H9 (cell line): ENCODE measurements around the gene MTG1. TPM values are rescaled to one million over a fixed set of nuclear protein-coding genes. Genes with fewer than 3 reads are reported as not detected.
A peak's percentile ranks its signal among the peaks of the same experiment; 100 is the strongest.

Source experiments
- DNase-seq: peaks from one replicate; pipeline ENCODE4 v3.0.0-alpha.2; 2017
- H2AFZ ChIP-seq: one replicate; pipeline ENCODE4 v1.6.1; 2013; ENCODE audit warnings: mild to moderate bottlenecking, low read length, control low read depth, moderate library complexity
- H2AK5ac ChIP-seq: 2 replicates; pipeline ENCODE4 v1.6.1; 2013; ENCODE audit warnings: low read length, control low read depth, mixed read lengths; ENCODE audit not compliant: insufficient read length
- H2BK120ac ChIP-seq: one replicate; pipeline ENCODE4 v1.6.1; 2013; ENCODE audit warnings: low read depth, mild to moderate bottlenecking, low read length, control low read depth, inconsistent platforms; ENCODE audit not compliant: poor library complexity, severe bottlenecking
- H2BK12ac ChIP-seq: 2 replicates; pipeline ENCODE4 v1.6.1; 2013; ENCODE audit warnings: low read length, control low read depth, mixed read lengths, low read depth; ENCODE audit not compliant: insufficient read length
- H2BK15ac ChIP-seq: 2 replicates; pipeline ENCODE4 v1.6.1; 2013; ENCODE audit warnings: low read depth, low read length, control low read depth
- H2BK20ac ChIP-seq: one replicate; pipeline ENCODE4 v1.6.1; 2013; ENCODE audit warnings: low read depth, mild to moderate bottlenecking, low read length, control low read depth, inconsistent platforms; ENCODE audit not compliant: poor library complexity, severe bottlenecking
- H2BK5ac ChIP-seq: 2 replicates; pipeline ENCODE4 v1.6.1; 2013; ENCODE audit warnings: low read length, control low read depth, mixed read lengths; ENCODE audit not compliant: insufficient read length
- H3K14ac ChIP-seq: 2 replicates; pipeline ENCODE4 v1.6.1; 2013; ENCODE audit warnings: low read length, control low read depth; ENCODE audit not compliant: insufficient read depth
- H3K18ac ChIP-seq: 2 replicates; pipeline ENCODE4 v1.6.1; 2013; ENCODE audit warnings: low read depth, mild to moderate bottlenecking, mixed read lengths, low read length, control low read depth; ENCODE audit not compliant: insufficient read length
- H3K23ac ChIP-seq: 2 replicates; pipeline ENCODE4 v1.6.1; 2013; ENCODE audit warnings: low read length, control low read depth, mixed read lengths, low read depth; ENCODE audit not compliant: insufficient read length
- H3K23me2 ChIP-seq: 2 replicates; pipeline ENCODE4 v1.6.1; 2013; ENCODE audit warnings: low read depth, mild to moderate bottlenecking, mixed read lengths, low read length, control low read depth; ENCODE audit not compliant: insufficient read length, poor library complexity, severe bottlenecking
- H3K27ac ChIP-seq: 2 replicates; pipeline ENCODE4 v1.5.1; 2013; ENCODE audit warnings: low read length, control low read depth, mixed read lengths, low read depth; ENCODE audit not compliant: insufficient read length
- H3K27me3 ChIP-seq: 2 replicates; pipeline ENCODE4 v1.6.1; 2013; ENCODE audit warnings: low read length, control low read depth, inconsistent platforms; ENCODE audit not compliant: insufficient read depth
- H3K4ac ChIP-seq: 2 replicates; pipeline ENCODE4 v1.6.1; 2013; ENCODE audit warnings: low read depth, mild to moderate bottlenecking, control low read depth, inconsistent platforms, low read length, moderate library complexity
- H3K4me1 ChIP-seq: 2 replicates; pipeline ENCODE4 v1.6.1; 2013; ENCODE audit warnings: low read length, control low read depth, inconsistent platforms; ENCODE audit not compliant: insufficient read depth
- H3K4me2 ChIP-seq: 2 replicates; pipeline ENCODE4 v1.6.1; 2013; ENCODE audit warnings: low read length, control low read depth, mixed read lengths; ENCODE audit not compliant: insufficient read length, insufficient read depth
- H3K56ac ChIP-seq: 2 replicates; pipeline ENCODE4 v1.6.1; 2013; ENCODE audit warnings: low read depth, mild to moderate bottlenecking, mixed read lengths, low read length, control low read depth; ENCODE audit not compliant: insufficient read length
- H3K79me1 ChIP-seq: 2 replicates; pipeline ENCODE4 v1.6.1; 2013; ENCODE audit warnings: low read depth, mild to moderate bottlenecking, moderate library complexity, low read length, control low read depth, inconsistent platforms; ENCODE audit not compliant: insufficient read depth, poor library complexity, severe bottlenecking
- H3K79me2 ChIP-seq: 2 replicates; pipeline ENCODE4 v1.6.1; 2013; ENCODE audit warnings: low read length, control low read depth, inconsistent platforms; ENCODE audit not compliant: insufficient read depth
- H3K9ac ChIP-seq: 2 replicates; pipeline ENCODE4 v1.6.1; 2013; ENCODE audit warnings: low read length, control low read depth, mixed read lengths; ENCODE audit not compliant: insufficient read length; ENCODE audit errors: extremely low read depth
- H3K9me3 ChIP-seq: one replicate; pipeline ENCODE4 v1.6.1; 2013; ENCODE audit warnings: low read depth, low read length, inconsistent platforms; ENCODE audit not compliant: control insufficient read depth
- H3T11ph ChIP-seq: one replicate; pipeline ENCODE4 v1.6.1; 2013; ENCODE audit warnings: mild to moderate bottlenecking, low read length, control low read depth, inconsistent platforms
- H4K20me1 ChIP-seq: one replicate; pipeline ENCODE4 v1.6.1; 2013; ENCODE audit not compliant: control insufficient read depth, insufficient read length, insufficient read depth
- H4K5ac ChIP-seq: 2 replicates; pipeline ENCODE4 v1.6.1; 2013; ENCODE audit warnings: low read depth, mild to moderate bottlenecking, mixed read lengths, low read length, control low read depth; ENCODE audit not compliant: insufficient read length
- H4K8ac ChIP-seq: replicated peaks from 2 replicates; pipeline ENCODE4 v1.6.1; 2013; ENCODE audit warnings: low read length, control low read depth, mixed read lengths, low read depth; ENCODE audit not compliant: insufficient read length
- H4K91ac ChIP-seq: 2 replicates; pipeline ENCODE4 v1.6.1; 2013; ENCODE audit warnings: low read depth, mild to moderate bottlenecking, moderate library complexity, mixed read lengths, low read length, control low read depth; ENCODE audit not compliant: insufficient read length
- H3K27ac Mint-ChIP-seq, 3 experiments: 2 replicates in 2 of 3; 3 replicates in 1 of 3; pipeline ENCODE4 v1.8.0; 2020 to 2021; ENCODE audit warnings: mixed read lengths in 3 of 3, mild to moderate bottlenecking in 1 of 3, moderate library complexity in 1 of 3
- H3K27me3 Mint-ChIP-seq: 2 replicates; pipeline ENCODE4 v1.8.0; 2021; ENCODE audit warnings: low read depth, mild to moderate bottlenecking, moderate library complexity, mixed read lengths
- H3K36me3 Mint-ChIP-seq, 3 experiments: 2 replicates in 2 of 3; 3 replicates in 1 of 3; pipeline ENCODE4 v1.8.0; 2020 to 2021; ENCODE audit warnings: low read depth in 3 of 3, mixed read lengths in 3 of 3; ENCODE audit not compliant: insufficient read depth in 1 of 3
- H3K4me1 Mint-ChIP-seq, 2 experiments: 2 replicates each; pipeline ENCODE4 v1.8.0; 2020; ENCODE audit warnings: mixed read lengths in 2 of 2
- H3K4me3 Mint-ChIP-seq, 2 experiments: 2 replicates in 1 of 2; 3 replicates in 1 of 2; pipeline ENCODE4 v1.8.0; 2020 to 2021; ENCODE audit warnings: mild to moderate bottlenecking in 2 of 2, mixed read lengths in 2 of 2, moderate library complexity in 1 of 2
- H3K9me3 Mint-ChIP-seq, 2 experiments: 2 replicates in 1 of 2; 3 replicates in 1 of 2; pipeline ENCODE4 v1.8.0; 2020; ENCODE audit warnings: mild to moderate bottlenecking in 2 of 2, mixed read lengths in 2 of 2, moderate library complexity in 1 of 2
- WGBS: extraction: QIAGEN DNeasy Blood & Tissue Kit; methylation state at CpG from one replicate; pipeline ENCODE4 v1.1.7; 2013; ENCODE audit warnings: missing lambda C conversion rate, low lambda C conversion rate, mixed read lengths; ENCODE audit not compliant: insufficient read length; ENCODE audit errors: extremely low coverage; 5-methylcytosine and 5-hydroxymethylcytosine counted together
- total RNA-seq: library from RNA; stranded (reverse); gene quantifications from 2 replicates; pipeline ENCODE4 v1.2.1, GENCODE V29; 2021
- TF ChIP-seq, protein P1 (sequence below): fragments of 200-600 bp; sonication (generic); conservative IDR thresholded peaks from 3 replicates; pipeline ENCODE4 v1.8.0; 2021; ENCODE audit warnings: antibody characterized with exemption, mild to moderate bottlenecking

MTG1 gene
- total RNA-seq, 1 experiment from 2014 or later, result 65.3 TPM

- no peak within 1 kb of the TSS for H3K27ac Mint-ChIP-seq
Measured at GRCh38 chr10:133379152-133379800, 14.7 kb upstream of the MTG1 start, which contains the start of gene PAOX. Gene PAOX, plus strand, starts transcription at chr10:133379262. Its CDS starts 55 bp downstream, at chr10:133379317.

More at GRCh38 chr10:133379152-133379800, 14.7 kb upstream of the MTG1 start, which contains the start of gene PAOX:
- H3K23ac ChIP-seq, result no peak within 1 kb of the TSS
- no peaks in the 10 kb centered on the region for H3K4me1 ChIP-seq
- WGBS, result no CpG with 5 or more reads among the region's 78 CpGs
- no peak within 1 kb of the TSS for H3K9ac ChIP-seq
- peaks cover 52% of the 10 kb centered on the region for H3K27me3 Mint-ChIP-seq
- no peak within 1 kb of the TSS for H2BK20ac ChIP-seq
- H3K36me3 Mint-ChIP-seq, result peaks cover 0 to 5% (median 1%) of the 10 kb centered on the region in 3 experiments; a peak in 1 of 7 replicates
- no peak within 1 kb of the TSS for H3K18ac ChIP-seq
- no peak within 1 kb of the TSS for H3K14ac ChIP-seq
- H4K91ac ChIP-seq, result no peak within 1 kb of the TSS
- H2BK15ac ChIP-seq, result no peak within 1 kb of the TSS
- H3K9me3 ChIP-seq, result no peaks in the 10 kb centered on the region
- no peak within 1 kb of the TSS for H4K5ac ChIP-seq
- no peak within 1 kb of the TSS for H3K4ac ChIP-seq
- H2BK12ac ChIP-seq, result no peak within 1 kb of the TSS
- H3K9me3 Mint-ChIP-seq, result peaks cover 0 to 3% of the 10 kb centered on the region in 2 experiments; a peak in 2 of 5 replicates
- no peak within 1 kb of the TSS for H3K27ac ChIP-seq
- H2BK5ac ChIP-seq, result no peak within 1 kb of the TSS
- H2AK5ac ChIP-seq, result no peak within 1 kb of the TSS
- no peaks in the 10 kb centered on the region for H4K20me1 ChIP-seq
- no peak within 1 kb of the TSS for H2BK120ac ChIP-seq
- DNase-seq, result peak; percentile 62
- H3K27me3 ChIP-seq, result peaks cover 18% of the 10 kb centered on the region
- H3K4me2 ChIP-seq, result peak within 1 kb of the TSS; percentile 62
- H4K8ac ChIP-seq, result no peak within 1 kb of the TSS
- H2AFZ ChIP-seq, result no peak within 1 kb of the TSS
- H3K4me1 Mint-ChIP-seq, result no peaks in the 10 kb centered on the region
- H3K79me2 ChIP-seq, result no peaks in the 10 kb centered on the region
- H3K23me2 ChIP-seq, result peaks cover 8% of the 10 kb centered on the region
- no peak within 1 kb of the TSS for H3K56ac ChIP-seq
- no peak within 1 kb of the TSS for H3T11ph ChIP-seq
- H3K4me3 Mint-ChIP-seq, result peak within 1 kb of the TSS; percentile 66 to 85
- TF ChIP-seq, protein P1, sequence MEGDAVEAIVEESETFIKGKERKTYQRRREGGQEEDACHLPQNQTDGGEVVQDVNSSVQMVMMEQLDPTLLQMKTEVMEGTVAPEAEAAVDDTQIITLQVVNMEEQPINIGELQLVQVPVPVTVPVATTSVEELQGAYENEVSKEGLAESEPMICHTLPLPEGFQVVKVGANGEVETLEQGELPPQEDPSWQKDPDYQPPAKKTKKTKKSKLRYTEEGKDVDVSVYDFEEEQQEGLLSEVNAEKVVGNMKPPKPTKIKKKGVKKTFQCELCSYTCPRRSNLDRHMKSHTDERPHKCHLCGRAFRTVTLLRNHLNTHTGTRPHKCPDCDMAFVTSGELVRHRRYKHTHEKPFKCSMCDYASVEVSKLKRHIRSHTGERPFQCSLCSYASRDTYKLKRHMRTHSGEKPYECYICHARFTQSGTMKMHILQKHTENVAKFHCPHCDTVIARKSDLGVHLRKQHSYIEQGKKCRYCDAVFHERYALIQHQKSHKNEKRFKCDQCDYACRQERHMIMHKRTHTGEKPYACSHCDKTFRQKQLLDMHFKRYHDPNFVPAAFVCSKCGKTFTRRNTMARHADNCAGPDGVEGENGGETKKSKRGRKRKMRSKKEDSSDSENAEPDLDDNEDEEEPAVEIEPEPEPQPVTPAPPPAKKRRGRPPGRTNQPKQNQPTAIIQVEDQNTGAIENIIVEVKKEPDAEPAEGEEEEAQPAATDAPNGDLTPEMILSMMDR, result no peak
- no peaks in the 10 kb centered on the region for H3K79me1 ChIP-seq
